Tibial artery (tissue), 4 donors: ENCODE data around the gene PVALEF.

Source experiments
- DNase-seq, 2 donors: peaks; one replicate each; pipeline ENCODE4 v3.0.0-alpha.2; 2019
- H3K27ac ChIP-seq, 2 donors: fragments of 200-600 bp; sonication (generic) in 1 of 2; 1 replicate in 1 of 2; 2 replicates in 1 of 2; pipeline ENCODE4 v1.5.1; 2018 to 2019; ENCODE audit warnings: mild to moderate bottlenecking in 1 of 2
- H3K27me3 ChIP-seq, 2 donors: fragments of 200-600 bp; sonication (generic) in 1 of 2; one replicate each; pipeline versions ENCODE4 v1.5.1 to v1.6.0; 2016 to 2019
- H3K36me3 ChIP-seq, 3 donors: fragments of 200-600 bp; sonication (generic) in 2 of 3; one replicate each; pipeline ENCODE4 v1.5.1; 2016 to 2019; ENCODE audit warnings: mild to moderate bottlenecking in 2 of 3
- H3K4me1 ChIP-seq, 4 donors: fragments of 200-600 bp; sonication (generic) in 2 of 4; 1 replicate in 3 of 4; 2 replicates in 1 of 4; pipeline ENCODE4 v1.5.1; 2016 to 2019
- H3K4me3 ChIP-seq, 2 donors: fragments of 200-600 bp; sonication (generic) in 1 of 2; 1 replicate in 1 of 2; 2 replicates in 1 of 2; pipeline ENCODE4 v1.5.1; 2018 to 2019; ENCODE audit warnings: mild to moderate bottlenecking in 2 of 2
- H3K9me3 ChIP-seq, 3 donors: fragments of 200-600 bp; sonication (generic) in 1 of 3; one replicate each; pipeline ENCODE4 v1.5.1; 2016 to 2019
- intact Hi-C: fragments of 100-400 bp; cut with DNase I; formaldehyde crosslinking; loops from one replicate; pipeline ENCODE4 v1.15.0; 2023; ENCODE audit warnings: low total_unique reads
- TF ChIP-seq, protein P1 (sequence below), 2 experiments: fragments of 200-600 bp in 1 of 2; fragments of 450-650 bp in 1 of 2; IDR thresholded peaks; one replicate each; pipeline ENCODE4 v1.5.1; 2017 to 2019; ENCODE audit warnings: antibody characterized with exemption in 2 of 2, mild to moderate bottlenecking in 1 of 2, moderate library complexity in 1 of 2

Gene PVALEF

DNA sequence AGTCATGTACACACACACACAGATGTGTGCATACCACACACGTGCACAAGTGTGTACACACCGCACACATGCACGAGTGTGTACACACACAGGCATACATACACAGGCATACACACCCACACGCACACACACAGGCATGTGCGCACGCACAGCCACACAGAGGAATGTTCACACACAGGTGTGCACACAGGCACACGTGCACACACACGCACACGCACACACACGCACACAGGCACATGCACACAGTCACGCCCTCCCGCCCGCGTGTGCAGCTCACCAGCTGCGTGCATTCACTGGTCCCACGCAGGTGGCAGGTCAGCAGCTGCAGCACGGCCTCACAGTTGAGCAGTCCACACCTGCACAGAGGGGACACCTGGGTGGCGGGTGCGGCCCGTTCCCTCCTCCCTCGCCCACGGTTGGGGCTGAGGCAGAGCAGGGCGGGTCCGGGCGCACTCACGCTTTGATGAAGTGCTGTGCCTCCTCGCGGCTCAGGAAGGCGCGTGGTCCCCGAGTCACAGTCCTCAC, 65.9 kb downstream of the PVALEF start:
- DNase-seq = peak in 1 of 2 donors; percentile 63
- Histone ChIP-seq H3K27ac (no peak overlapping the region), H3K4me3 (no peak overlapping the region), H3K4me1 (peaks cover 0 to 4% (median under 1%) of the 10 kb centered on the region in 4 donors), H3K27me3 (no peaks in the 10 kb centered on the region), H3K9me3 (no peaks in the 10 kb centered on the region), H3K36me3 (peaks cover 17 to 66% (median 56%) of the 10 kb centered on the region in 3 donors)
- intact Hi-C loops = loop anchor here (10.0 kb wide), 1 partner anchor 236 kb away; the partner anchor contains the start of gene CHMP6
- TF ChIP-seq, protein P1, sequence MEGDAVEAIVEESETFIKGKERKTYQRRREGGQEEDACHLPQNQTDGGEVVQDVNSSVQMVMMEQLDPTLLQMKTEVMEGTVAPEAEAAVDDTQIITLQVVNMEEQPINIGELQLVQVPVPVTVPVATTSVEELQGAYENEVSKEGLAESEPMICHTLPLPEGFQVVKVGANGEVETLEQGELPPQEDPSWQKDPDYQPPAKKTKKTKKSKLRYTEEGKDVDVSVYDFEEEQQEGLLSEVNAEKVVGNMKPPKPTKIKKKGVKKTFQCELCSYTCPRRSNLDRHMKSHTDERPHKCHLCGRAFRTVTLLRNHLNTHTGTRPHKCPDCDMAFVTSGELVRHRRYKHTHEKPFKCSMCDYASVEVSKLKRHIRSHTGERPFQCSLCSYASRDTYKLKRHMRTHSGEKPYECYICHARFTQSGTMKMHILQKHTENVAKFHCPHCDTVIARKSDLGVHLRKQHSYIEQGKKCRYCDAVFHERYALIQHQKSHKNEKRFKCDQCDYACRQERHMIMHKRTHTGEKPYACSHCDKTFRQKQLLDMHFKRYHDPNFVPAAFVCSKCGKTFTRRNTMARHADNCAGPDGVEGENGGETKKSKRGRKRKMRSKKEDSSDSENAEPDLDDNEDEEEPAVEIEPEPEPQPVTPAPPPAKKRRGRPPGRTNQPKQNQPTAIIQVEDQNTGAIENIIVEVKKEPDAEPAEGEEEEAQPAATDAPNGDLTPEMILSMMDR (IDR thresholded peaks at IDR 0.05) = no peak

- TF ChIP-seq, protein P1 (IDR thresholded peaks at IDR 0.05) = no peak
- intact Hi-C loops = loop anchor here (10.0 kb wide), 1 partner anchor 237 kb away; the partner anchor contains the start of gene CHMP6
- peaks cover 17 to 74% (median 56%) of the 10 kb centered on the region in 3 donors for H3K36me3 ChIP-seq
- H3K27me3 ChIP-seq = no peaks in the 10 kb centered on the region
- H3K9me3 ChIP-seq = no peaks in the 10 kb centered on the region
- peak in 1 of 2 donors; percentile 65 for DNase-seq
- peaks cover 0 to 12% (median 7%) of the 10 kb centered on the region in 4 donors for H3K4me1 ChIP-seq
- H3K27ac ChIP-seq = no peak overlapping the region
- H3K4me3 ChIP-seq = no peak overlapping the region
These were observed 66.7 kb downstream of the PVALEF start for GRCh38 chr17:81231766-81232581.
